Kidney tubule cell (primary cell): ENCODE measurements around the gene SLC37A4.
"Not testable (repeated sequence)": the region's sequence is repeated elsewhere in the genome, so short reads cannot be mapped to it uniquely, and the experiment has no call there.

Source experiments
- DNase-seq: peaks from one replicate; pipeline ENCODE4 v3.0.0-alpha.2; 2018; ENCODE audit warnings: low spot score

Gene SLC37A4

DNA sequence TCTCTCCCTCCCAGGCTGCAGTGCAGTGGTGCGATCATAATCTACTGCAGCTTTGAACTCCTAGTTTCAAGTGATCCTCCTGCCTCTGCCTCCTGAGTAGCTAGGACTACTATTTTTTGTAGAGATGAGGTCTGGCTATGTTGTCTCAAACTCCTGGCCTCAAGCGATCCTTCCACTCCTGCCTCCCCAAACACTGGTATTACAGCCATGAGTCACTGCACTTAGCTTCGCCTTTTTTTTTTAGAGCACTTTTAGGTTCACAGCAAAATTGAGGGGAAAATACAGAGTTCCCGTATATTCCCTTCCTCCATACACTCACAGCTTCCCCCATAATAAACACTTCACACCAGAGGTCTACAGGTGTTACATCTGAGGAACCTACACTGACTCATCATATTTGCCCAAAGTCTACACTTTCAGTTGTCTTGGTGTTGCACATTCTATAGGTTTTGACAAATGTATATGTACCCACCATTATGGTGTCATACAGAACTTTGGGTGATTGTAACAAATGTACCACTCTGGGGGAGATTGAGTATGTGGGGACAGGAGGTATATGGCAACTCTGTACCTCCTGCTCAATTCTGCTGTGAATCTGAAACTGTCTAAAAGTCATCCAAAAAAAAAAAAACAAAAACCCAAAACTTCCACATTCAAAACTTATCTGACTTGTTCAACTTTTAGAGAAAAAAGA lies 11.3 kb upstream of the SLC37A4 start:
- DNase-seq: no peak

GRCh38 chr11:119039471-119039870 lies 8.8 kb upstream of the SLC37A4 start:
- not testable (repeated sequence) for DNase-seq

GRCh38 chr11:119038884-119039283 lies 8.2 kb upstream of the SLC37A4 start:
- no peak for DNase-seq

DNA sequence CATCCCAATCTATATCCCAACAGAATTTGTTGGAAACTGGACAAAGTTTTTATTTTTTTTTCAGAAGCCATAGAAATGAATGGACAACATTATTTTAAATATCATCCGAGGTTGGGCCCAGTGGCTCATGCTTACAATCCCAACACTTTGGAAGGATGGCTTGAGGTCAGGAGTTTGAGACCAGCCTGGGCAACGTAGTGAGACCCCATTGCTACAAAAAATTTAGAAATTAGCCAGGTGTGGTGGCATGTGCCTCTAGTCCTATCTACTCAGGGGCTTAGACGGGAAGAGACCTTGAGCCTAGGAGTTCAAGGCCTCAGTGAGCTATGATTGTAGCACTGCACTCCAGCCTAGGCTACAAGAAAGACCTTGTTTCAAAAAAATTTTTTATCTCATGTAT lies 4.1 kb upstream of the SLC37A4 start:
- DNase-seq: no peak

DNA sequence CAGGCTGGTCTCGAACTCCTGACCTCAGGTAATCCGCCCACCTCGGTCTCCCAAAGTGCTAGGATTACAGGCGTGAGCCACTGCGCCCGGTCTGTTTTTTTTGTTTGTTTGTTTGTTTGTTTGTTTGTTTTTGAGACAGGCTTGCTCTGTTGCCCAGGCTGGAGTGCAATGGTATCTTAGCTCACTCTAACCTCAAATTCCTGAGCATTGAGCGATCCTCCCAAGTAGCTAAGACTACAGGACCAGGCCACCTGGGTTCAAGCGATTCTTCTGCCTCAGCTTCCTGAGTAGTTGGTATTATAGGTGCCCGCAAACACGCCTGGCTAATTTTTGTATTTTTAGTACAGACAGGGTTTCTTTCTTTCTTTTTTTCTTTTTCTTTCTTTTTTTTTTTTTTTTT lies 2.7 kb upstream of the SLC37A4 start:
- DNase-seq: not testable (repeated sequence)

DNA sequence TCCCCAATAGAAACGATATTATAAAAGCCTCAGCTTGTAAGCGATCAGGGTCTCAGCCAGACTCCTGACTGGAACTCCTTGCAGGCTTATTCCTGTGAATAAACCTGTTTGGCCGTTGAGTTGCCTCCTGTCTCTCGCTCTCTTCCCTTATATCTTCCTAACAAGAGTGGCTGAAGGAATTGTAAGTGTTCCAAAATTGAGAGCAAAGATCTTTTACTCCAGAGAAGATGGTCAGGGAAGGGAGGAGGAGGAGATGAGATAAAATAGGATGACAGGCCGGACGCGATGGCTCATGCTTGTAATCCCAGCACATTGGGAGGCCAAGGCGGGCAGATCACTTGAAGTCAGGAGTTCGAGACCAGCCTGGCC lies 1.2 kb upstream of the SLC37A4 start:
- no peak for DNase-seq

DNA sequence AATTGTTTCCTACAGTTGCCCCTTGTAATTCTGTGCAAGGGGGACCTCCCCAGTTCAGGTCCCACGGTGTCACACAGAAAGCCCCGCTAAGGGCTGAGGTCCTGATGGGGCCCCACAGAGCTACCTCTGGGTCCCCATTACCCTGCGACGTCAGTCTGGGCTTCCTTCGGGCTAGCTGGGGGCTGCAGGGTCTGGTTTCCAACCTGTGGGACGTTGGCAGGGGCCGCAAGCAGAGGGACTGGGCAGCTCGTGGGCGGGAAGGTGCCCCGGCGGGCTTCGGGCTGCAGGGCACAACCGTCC lies 698 bp downstream of the SLC37A4 start:
- DNase-seq: no peak

DNA sequence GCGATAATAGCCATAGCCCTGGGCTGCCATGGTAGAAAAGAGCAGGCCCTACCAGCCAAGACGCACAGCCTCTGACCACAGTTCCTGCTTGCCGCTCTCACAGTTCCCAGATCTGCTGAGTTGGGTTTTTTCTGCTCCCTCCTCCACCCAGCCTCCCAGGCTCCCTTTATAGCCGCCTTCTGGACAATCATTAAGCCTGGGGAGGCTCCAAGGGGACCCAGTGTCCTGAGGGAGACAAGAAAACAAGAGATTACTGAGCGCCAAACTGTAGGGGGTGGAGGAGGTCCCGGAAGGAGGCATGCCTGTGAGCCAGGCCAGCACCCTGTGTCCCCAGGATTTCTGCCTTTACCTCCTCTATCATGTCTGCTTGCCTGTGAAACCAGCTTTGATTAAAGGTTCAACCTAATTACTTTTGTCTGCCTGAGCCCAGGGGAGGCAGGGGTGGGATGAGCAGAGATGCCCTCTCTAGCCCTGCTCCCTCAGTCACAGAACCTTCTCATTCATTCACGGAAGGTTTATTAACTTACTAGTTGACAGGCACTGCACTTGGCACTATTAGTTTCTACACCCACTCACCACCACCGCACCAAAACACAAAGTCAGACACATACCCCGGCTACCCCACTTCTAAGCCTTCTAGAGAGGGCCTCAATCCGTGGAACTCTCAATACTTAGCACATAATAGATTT lies 1.2 kb downstream of the SLC37A4 start:
- peak; percentile 92 for DNase-seq

DNA sequence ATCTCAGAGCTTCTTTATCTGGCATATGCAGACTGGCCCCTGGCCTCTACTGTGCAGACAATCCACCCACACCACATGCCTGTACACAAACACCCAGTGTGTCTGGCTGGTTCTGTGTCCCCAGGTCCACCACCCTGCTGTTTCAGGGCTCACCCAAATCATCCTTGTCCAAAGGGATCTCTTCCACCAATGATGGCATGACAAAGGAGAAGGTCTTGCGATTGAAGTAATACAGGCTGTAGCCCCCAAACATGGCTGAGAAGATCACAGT lies 1.7 kb downstream of the SLC37A4 start:
- DNase-seq: no peak

- peak; percentile 36 for DNase-seq
Observed at GRCh38 chr11:119028346-119029068, 2.2 kb downstream of the SLC37A4 start.

DNA sequence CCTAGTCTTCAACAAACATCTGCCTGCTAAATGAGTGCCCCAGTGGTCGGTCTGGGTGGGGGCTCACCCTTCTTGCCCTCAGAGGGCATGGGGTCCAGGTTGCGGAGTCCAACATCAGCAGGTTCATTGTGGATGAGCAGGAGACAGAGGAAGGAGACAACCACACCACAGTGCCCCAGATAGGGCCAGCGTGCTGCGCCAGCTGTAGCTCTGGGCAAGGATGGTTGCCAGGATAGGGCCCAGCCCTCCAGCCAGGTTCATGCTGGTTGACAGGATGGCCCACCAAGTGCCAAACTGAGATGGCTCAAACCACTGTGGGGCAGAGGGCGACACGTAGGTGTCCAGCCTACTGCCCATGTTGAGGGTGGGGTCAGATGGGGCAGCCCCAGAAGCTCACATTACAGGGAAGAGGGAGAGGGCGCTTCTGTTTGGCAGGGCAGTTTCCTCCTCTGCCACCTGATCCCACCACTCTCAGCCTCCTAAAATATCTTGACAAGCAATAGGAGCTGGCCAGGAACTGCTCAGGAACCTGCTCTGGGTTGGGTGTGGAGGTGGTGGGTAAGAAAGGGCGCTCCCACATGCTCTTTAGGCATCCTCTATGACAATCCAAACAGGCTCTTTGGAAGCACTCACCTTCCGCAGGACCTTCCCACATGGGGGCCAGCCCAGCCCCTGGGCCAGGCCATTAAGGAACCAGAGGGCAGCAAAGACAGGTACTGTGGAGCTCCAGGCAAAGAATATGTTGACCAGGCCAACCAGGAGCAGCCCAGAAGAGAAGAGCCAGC lies 2.9 kb downstream of the SLC37A4 start:
- no peak for DNase-seq

GRCh38 chr11:119026970-119027369 lies 3.7 kb downstream of the SLC37A4 start:
- DNase-seq: no peak

GRCh38 chr11:119025978-119026766 lies 4.5 kb downstream of the SLC37A4 start:
- no peak for DNase-seq

DNA sequence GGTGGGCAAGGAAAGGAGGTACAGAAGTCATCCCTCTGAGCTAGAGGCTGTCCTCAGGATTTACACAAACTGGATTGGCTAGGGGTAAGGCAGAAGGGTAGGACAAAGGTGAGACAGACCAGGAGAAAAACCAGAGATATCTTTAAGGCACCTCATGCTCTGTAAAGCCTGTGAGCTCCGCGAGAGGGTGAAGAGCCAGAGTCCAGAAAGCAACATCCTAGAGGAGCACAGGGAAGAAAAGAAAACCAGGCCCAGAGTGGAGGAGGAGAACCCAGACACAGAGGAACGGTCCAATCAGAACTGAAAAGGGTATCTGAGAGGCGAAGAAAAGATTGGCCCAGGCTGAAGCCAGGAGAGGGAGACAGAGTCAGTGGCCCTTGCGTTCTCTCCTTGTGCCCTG lies 5.1 kb downstream of the SLC37A4 start:
- no peak for DNase-seq

DNA sequence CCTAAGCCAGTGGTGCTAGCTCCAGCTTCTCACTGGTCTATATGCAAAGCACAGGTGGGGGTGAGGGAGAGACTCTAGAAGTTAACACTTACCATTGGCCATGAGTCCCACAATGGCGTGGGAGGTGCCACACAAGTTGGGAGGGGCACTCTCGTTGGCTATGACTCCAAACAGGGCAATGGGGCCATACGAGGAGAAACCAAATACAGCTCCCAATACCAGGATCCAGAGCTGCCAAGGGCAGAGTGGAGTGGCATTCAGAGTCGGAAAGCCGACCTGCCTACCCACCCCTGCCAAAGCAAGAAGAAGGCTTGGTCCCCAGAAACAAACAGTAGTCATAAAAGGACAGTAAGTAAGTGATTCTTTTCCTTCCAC lies 5.6 kb downstream of the SLC37A4 start:
- no peak for DNase-seq

- no peak for DNase-seq
Observed at GRCh38 chr11:119024430-119025098, 6.1 kb downstream of the SLC37A4 start.

GRCh38 chr11:119023741-119024140 lies 6.9 kb downstream of the SLC37A4 start:
- DNase-seq: no peak

DNA sequence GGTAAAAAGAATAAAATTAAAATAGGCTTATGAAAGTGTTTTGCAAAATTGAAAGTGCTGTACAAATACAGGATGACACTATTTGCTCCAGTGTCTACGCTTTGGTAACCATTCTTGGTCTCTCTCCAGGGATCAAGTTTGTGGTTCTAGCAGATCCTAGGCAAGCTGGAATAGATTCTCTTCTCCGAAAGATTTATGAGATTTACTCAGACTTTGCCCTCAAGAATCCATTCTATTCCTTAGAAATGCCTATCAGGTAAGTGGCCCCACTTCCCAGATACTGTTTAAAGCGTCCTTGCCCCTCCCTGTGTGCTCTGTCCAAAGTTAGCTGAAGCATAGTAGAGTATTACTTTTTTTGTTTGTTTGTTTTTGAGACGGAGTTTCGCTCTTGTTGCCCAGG lies 9.0 kb downstream of the SLC37A4 start:
- DNase-seq: no peak

DNA sequence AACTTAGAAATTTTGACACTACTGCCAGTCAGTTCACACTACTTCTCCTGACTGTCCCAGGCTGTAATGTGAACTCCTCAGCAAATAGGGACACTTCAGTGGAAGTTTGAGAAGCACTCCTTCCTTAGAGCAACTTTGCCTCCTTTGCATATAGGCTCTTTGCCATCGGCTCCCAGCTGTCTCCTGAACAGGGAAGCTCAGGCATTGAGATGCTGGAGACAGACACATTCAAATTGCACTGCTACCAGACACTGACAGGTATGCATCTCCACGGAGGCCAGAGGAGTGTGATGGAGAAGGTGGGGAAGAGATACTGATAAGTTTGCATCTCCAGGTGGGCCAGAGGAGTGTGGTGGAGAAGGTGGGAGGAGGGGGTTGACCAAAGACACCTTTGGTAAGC lies 10.7 kb downstream of the SLC37A4 start:
- no peak for DNase-seq

GRCh38 chr11:119018074-119018938 lies 12.4 kb downstream of the SLC37A4 start, which contains the start of the genes RPS25 and TRAPPC4:
Gene RPS25 (minus strand): TSS chr11:119018343. CDS start chr11:119018284, 59 bp downstream.
Gene TRAPPC4 (plus strand): TSS chr11:119018766. CDS start chr11:119018796, 30 bp downstream.
- peak; percentile 96 for DNase-seq
